Activated naive CD8-positive, alpha-beta T cell treated with anti-CD3 and anti-CD28 coated beads for 36 hours (primary cell): Measurements from ENCODE around the gene SI. TPM values are rescaled to one million over a fixed set of nuclear protein-coding genes. Genes with fewer than 3 reads are reported as not detected.

Source experiments
- total RNA-seq, 2 experiments: library from RNA; stranded (reverse); gene quantifications; one replicate each; pipeline ENCODE4 v1.2.3, GENCODE V29; 2021

The SI gene
- total RNA-seq, 2 experiments from 2014 or later = not detected

Other genes with a start within 250 kb of the SI start
- gene SLITRK3, start 117.9 kb upstream of the SI start, total RNA-seq = not detected